ENCODE data around the gene LPP. TPM values are rescaled to one million over a fixed set of nuclear protein-coding genes. Genes with fewer than 3 reads are reported as not detected.

LPP gene
- total RNA-seq, 1 donor from 2014 or later = 132 TPM

DNA sequence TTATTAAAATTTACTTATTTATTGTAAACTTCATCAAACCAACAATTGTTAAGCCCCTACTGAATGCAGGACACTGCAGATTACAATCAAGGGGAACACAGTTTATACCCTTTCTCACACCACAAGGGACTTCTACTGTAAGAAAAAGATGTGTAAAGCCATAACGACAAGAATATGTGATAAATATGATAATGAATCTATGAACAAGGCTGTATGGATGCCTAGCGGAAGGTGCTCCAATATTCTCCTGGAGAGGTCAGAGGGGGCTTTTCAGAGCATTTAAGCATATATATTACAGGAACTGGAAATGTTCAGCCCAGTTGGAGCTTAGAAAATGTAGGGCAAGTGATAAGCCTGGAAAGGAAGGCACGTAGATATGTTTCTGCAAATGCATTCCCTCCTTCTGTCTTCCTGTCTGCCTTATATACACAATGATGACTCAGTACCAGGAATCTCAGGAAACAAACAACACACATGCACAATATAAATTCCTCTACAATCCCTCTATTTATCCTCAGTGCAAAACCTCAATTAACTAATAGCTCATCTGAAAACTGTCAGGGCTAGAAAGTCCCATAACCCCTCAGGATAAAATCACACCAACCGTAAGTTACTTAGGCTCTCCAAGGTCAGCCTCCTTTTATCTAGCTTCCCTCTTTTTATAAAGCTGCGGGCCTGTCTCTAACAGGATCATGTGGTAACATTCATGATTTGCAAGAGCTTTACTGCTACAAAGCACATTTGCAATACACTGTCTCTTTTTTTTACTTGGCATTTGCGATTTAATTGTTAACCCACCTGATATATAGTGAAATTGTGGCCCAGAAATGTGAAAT is 393.1 kb downstream of the LPP start:
- no peaks in the 10 kb centered on the region for H3K27me3 Mint-ChIP-seq (ENCODE audit: low read depth)
- H3K36me3 Mint-ChIP-seq = peaks cover 3% of the 10 kb centered on the region
- DNase-seq (ENCODE audit: low spot score in 2 of 2, unreplicated experiment in 2 of 2) = no peak
- H3K4me1 Mint-ChIP-seq = no peaks in the 10 kb centered on the region
- H3K4me3 Mint-ChIP-seq = no peak overlapping the region
- TF ChIP-seq, protein P1, sequence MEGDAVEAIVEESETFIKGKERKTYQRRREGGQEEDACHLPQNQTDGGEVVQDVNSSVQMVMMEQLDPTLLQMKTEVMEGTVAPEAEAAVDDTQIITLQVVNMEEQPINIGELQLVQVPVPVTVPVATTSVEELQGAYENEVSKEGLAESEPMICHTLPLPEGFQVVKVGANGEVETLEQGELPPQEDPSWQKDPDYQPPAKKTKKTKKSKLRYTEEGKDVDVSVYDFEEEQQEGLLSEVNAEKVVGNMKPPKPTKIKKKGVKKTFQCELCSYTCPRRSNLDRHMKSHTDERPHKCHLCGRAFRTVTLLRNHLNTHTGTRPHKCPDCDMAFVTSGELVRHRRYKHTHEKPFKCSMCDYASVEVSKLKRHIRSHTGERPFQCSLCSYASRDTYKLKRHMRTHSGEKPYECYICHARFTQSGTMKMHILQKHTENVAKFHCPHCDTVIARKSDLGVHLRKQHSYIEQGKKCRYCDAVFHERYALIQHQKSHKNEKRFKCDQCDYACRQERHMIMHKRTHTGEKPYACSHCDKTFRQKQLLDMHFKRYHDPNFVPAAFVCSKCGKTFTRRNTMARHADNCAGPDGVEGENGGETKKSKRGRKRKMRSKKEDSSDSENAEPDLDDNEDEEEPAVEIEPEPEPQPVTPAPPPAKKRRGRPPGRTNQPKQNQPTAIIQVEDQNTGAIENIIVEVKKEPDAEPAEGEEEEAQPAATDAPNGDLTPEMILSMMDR (IDR thresholded peaks at IDR 0.05; ENCODE audit: unreplicated experiment) = no peak
- no peaks in the 10 kb centered on the region for H3K9me3 Mint-ChIP-seq
- peak overlapping the region; percentile 29 for H3K27ac Mint-ChIP-seq

DNA sequence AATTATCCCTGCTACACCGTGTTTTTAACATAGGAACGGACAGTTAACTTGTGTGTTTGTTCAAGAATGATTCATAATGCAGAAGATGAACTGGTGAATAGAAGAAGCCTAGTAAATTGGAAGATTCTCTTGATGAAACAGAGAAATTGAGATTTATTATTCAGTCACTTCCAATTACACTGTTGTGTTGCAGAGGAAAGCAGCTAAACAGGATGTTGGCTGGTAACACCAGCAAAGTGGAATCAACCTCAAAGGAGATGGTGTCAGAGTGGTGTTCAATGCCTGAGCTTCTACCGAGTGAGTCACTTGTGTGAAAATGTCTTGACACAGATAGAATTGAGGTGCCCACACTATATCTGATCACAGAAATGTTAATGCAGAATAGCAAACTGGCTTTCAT is 399.6 kb downstream of the LPP start:
- Mint-ChIP-seq H3K4me3 (no peak overlapping the region), H3K9me3 (no peaks in the 10 kb centered on the region), H3K4me1 (peaks cover 5% of the 10 kb centered on the region), H3K27me3 (ENCODE audit: low read depth) (no peaks in the 10 kb centered on the region), H3K36me3 (no peaks in the 10 kb centered on the region), H3K27ac (no peak overlapping the region)
- no peak for DNase-seq (ENCODE audit: low spot score in 2 of 2, unreplicated experiment in 2 of 2)
- TF ChIP-seq, protein P1 (IDR thresholded peaks at IDR 0.05; ENCODE audit: unreplicated experiment) = no peak

DNA sequence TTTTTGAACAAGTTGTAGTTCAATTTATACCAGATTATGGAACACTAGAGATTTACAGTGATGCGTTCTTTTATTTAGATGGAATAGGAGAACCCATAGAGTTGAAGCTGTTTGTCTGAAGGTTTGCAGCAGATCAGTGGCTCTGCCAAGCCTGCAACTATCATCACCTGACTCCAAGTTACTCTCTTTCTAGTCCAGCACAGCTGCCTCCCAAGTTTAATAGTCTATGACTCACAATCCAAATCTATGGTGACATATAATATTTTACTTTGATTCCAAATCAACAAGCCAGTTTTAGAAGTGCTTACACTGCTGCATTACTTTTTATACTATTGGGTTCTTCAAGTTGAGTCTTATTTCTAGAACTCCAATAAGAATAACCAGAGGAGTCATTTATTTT is 400.4 kb downstream of the LPP start:
- Mint-ChIP-seq H3K9me3 (no peaks in the 10 kb centered on the region), H3K36me3 (no peaks in the 10 kb centered on the region), H3K4me1 (peaks cover 5% of the 10 kb centered on the region), H3K4me3 (no peak overlapping the region), H3K27me3 (ENCODE audit: low read depth) (no peaks in the 10 kb centered on the region), H3K27ac (no peak overlapping the region)
- DNase-seq (ENCODE audit: low spot score in 2 of 2, unreplicated experiment in 2 of 2) = no peak
- TF ChIP-seq, protein P1 (IDR thresholded peaks at IDR 0.05; ENCODE audit: unreplicated experiment) = no peak

DNA sequence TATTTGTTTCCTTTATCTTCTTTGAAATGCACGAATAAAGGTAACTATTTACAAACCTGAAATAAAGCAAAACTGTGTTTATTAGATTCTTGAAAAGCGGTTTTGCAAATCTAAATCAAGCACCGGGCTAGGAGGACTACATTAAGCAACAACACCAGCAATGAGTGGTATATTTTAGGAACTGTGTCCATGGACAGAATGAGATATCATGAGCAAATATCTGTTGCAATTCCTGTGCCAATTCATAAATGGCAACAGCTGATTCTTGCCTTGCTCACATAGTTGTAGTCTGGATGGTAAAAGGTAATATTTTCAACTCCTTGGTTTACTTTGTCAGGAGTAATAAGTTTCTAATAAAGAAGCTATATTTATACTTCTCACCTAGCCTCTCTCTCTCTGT is 403.3 kb downstream of the LPP start:
- Mint-ChIP-seq H3K9me3 (no peaks in the 10 kb centered on the region), H3K27ac (no peak overlapping the region), H3K36me3 (no peaks in the 10 kb centered on the region), H3K27me3 (ENCODE audit: low read depth) (no peaks in the 10 kb centered on the region), H3K4me1 (peaks cover 5% of the 10 kb centered on the region), H3K4me3 (no peak overlapping the region)
- DNase-seq (ENCODE audit: low spot score in 2 of 2, unreplicated experiment in 2 of 2) = no peak
- TF ChIP-seq, protein P1 (IDR thresholded peaks at IDR 0.05; ENCODE audit: unreplicated experiment) = no peak

DNA sequence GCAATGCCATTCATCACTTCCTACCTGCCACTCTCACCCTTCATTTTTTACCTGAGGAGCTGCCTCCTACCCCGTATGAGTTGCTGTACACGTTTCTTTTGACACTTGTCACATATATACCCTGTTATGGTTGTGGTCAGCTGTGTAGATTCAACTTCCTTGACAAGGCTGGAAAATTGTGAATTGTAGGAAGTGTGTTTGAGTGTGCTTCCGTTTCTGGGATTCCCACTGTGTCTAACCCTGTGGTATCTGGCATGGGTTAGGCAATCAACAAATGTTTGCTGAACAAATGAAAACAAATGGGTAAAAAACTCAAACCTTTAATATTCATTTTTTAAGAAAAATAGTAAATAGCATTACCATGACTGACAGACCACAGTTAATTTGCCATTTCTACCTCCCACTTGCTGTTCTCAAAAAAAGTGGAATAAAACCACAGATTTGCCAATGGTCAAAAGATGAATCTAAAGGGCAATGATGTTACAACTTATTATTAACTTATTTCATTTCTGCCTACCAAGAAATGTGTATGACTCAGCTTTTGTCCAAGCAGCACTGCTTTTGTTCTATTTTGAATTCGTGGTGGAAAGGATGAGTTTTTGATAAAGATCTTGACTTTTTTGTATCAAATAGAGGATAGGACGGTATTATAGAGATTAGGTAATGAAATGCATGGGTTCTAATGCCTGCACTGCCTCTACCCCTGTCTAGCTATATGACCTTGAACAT is 404.6 kb downstream of the LPP start:
- Mint-ChIP-seq H3K36me3 (no peaks in the 10 kb centered on the region), H3K27me3 (ENCODE audit: low read depth) (no peaks in the 10 kb centered on the region), H3K27ac (no peak overlapping the region), H3K9me3 (no peaks in the 10 kb centered on the region), H3K4me1 (no peaks in the 10 kb centered on the region), H3K4me3 (no peak overlapping the region)
- TF ChIP-seq, protein P1 (IDR thresholded peaks at IDR 0.05; ENCODE audit: unreplicated experiment) = no peak
- no peak for DNase-seq (ENCODE audit: low spot score in 2 of 2, unreplicated experiment in 2 of 2)

All from mesothelial cell of epicardium (in vitro differentiated cells).